HCT116 (cell line): ENCODE measurements around the gene MEGF8.

Experiments used
- CEBPB ChIP-seq: IDR thresholded peaks from 2 replicates; pipeline ENCODE4 v1.6.1; 2012; ENCODE audit warnings: low read depth
- CTCF ChIP-seq, 3 experiments: fragments of 200-600 bp in 1 of 3; sonication (generic) in 1 of 3; IDR thresholded peaks in 2 of 3; conservative IDR thresholded peaks in 1 of 3; 2 replicates each; pipeline ENCODE4 v1.5.1; 2012 to 2017; ENCODE audit warnings: low read depth in 2 of 3, low read length in 2 of 3, antibody characterized with exemption in 1 of 3, borderline replicate concordance in 1 of 3, control low read depth in 1 of 3, mild to moderate bottlenecking in 1 of 3, mixed read lengths in 1 of 3, mixed run types in 1 of 3, moderate library complexity in 1 of 3; ENCODE audit not compliant: insufficient read depth in 1 of 3
- ELF1 ChIP-seq: IDR thresholded peaks from 2 replicates; pipeline ENCODE4 v1.6.1; 2012; ENCODE audit warnings: low read depth, borderline replicate concordance
- EZH2 ChIP-seq: fragments of 200-600 bp; sonication (generic); IDR thresholded peaks from 2 replicates; pipeline ENCODE4 v1.6.1; 2017; ENCODE audit warnings: antibody characterized with exemption, mixed run types
- FOSL1 ChIP-seq: IDR thresholded peaks from 2 replicates; pipeline ENCODE4 v1.6.1; 2012; ENCODE audit warnings: low read depth
- JUND ChIP-seq: IDR thresholded peaks from 2 replicates; pipeline ENCODE4 v1.6.1; 2012
- MAX ChIP-seq: IDR thresholded peaks from 2 replicates; pipeline ENCODE4 v1.6.1; 2012
- POLR2A ChIP-seq: IDR thresholded peaks from 2 replicates; pipeline ENCODE4 v1.7.0; 2011; ENCODE audit warnings: borderline replicate concordance; ENCODE audit not compliant: insufficient read depth, insufficient read length; ENCODE audit errors: extremely low read depth
- POLR2AphosphoS5 ChIP-seq: IDR thresholded peaks from 2 replicates; pipeline ENCODE4 v1.6.1; 2011; ENCODE audit warnings: mild to moderate bottlenecking, low read depth, low read length, moderate library complexity
- ZBTB33 ChIP-seq: IDR thresholded peaks from 2 replicates; pipeline ENCODE4 v1.6.1; 2011; ENCODE audit warnings: mild to moderate bottlenecking, low read length, moderate library complexity; ENCODE audit not compliant: insufficient replicate concordance; ENCODE audit errors: extremely low read depth
- ZFX ChIP-seq: fragments of 450-650 bp; IDR thresholded peaks from 2 replicates; pipeline ENCODE4 v1.6.1; 2017
- ZNF274 ChIP-seq: fragments of 200-500 bp; sonication (Bioruptor generic); IDR thresholded peaks from 2 replicates; pipeline ENCODE4 v1.6.1; 2014; ENCODE audit warnings: mild to moderate bottlenecking, low read depth, low read length, inconsistent platforms

GRCh38 chr19:42361545-42361910 lies 36.1 kb downstream of the MEGF8 start:
- no peak for TF ChIP-seq ZNF274
- no peak for TF ChIP-seq MAX
- TF ChIP-seq CTCF (IDR thresholded peaks at IDR 0.05 in 2 of 3, conservative IDR thresholded peaks at IDR 0.05 in 1 of 3; ENCODE audit: borderline replicate concordance in 1 of 3, insufficient read depth in 1 of 3, low read depth in 2 of 3, low read length in 2 of 3): no peak
- no peak for TF ChIP-seq POLR2A
- no peak for TF ChIP-seq JUND
- TF ChIP-seq POLR2AphosphoS5: no peak
- no peak for TF ChIP-seq CEBPB
- TF ChIP-seq ZBTB33: no peak
- TF ChIP-seq EZH2: no peak
- no peak for TF ChIP-seq ZFX
- TF ChIP-seq ELF1: no peak
- TF ChIP-seq FOSL1: no peak
